Natural killer cell treated with Interleukin-12 subunit alpha and Interleukin-12 subunit beta and Interleukin-15 and Interleukin-18, amount 100 ng/mL, for 72 hours (primary cell): Measurements from ENCODE around the gene ITGA8. TPM values are rescaled to one million over a fixed set of nuclear protein-coding genes. Genes with fewer than 3 reads are reported as not detected.
"Not testable (repeated sequence)": the region's sequence is repeated elsewhere in the genome, so short reads cannot be mapped to it uniquely, and the experiment has no call there.

Experiments used
- ATAC-seq, 2 donors: fragments of 150-1000 bp; cut with Tn5 transposase in 1 of 2; sonication (Bioruptor Pico), chemical (Tn5 transposase) in 1 of 2; 2 replicates each; pipeline ENCODE4 v1.10.0; 2021
- DNase-seq: peaks from one replicate; pipeline ENCODE4 v3.0.0; 2022; ENCODE audit warnings: low spot score
- H3K27ac Mint-ChIP-seq, 2 donors: 1 replicate in 1 of 2; 2 replicates in 1 of 2; pipeline ENCODE4 v1.8.0; 2022; ENCODE audit warnings: mixed read lengths in 2 of 2, mild to moderate bottlenecking in 1 of 2, moderate library complexity in 1 of 2
- H3K27me3 Mint-ChIP-seq, 2 donors: 1 replicate in 1 of 2; 2 replicates in 1 of 2; pipeline ENCODE4 v1.8.0; 2022; ENCODE audit warnings: mixed read lengths in 2 of 2
- H3K36me3 Mint-ChIP-seq: one replicate; pipeline ENCODE4 v1.8.0; 2022; ENCODE audit warnings: mixed read lengths
- H3K4me1 Mint-ChIP-seq, 2 donors: 1 replicate in 1 of 2; 2 replicates in 1 of 2; pipeline ENCODE4 v1.8.0; 2022; ENCODE audit warnings: low read depth in 2 of 2, mixed read lengths in 2 of 2, mild to moderate bottlenecking in 1 of 2
- H3K4me3 Mint-ChIP-seq: one replicate; pipeline ENCODE4 v1.8.0; 2022; ENCODE audit warnings: mixed read lengths
- H3K9me3 Mint-ChIP-seq: 2 replicates; pipeline ENCODE4 v1.8.0; 2022; ENCODE audit warnings: mixed read lengths
- total RNA-seq, 2 donors: library from RNA; stranded (reverse); gene quantifications; one replicate each; pipeline ENCODE4 v1.2.3, GENCODE V29; 2022

ITGA8 gene
- total RNA-seq, 2 donors from 2014 or later = not detected

DNA sequence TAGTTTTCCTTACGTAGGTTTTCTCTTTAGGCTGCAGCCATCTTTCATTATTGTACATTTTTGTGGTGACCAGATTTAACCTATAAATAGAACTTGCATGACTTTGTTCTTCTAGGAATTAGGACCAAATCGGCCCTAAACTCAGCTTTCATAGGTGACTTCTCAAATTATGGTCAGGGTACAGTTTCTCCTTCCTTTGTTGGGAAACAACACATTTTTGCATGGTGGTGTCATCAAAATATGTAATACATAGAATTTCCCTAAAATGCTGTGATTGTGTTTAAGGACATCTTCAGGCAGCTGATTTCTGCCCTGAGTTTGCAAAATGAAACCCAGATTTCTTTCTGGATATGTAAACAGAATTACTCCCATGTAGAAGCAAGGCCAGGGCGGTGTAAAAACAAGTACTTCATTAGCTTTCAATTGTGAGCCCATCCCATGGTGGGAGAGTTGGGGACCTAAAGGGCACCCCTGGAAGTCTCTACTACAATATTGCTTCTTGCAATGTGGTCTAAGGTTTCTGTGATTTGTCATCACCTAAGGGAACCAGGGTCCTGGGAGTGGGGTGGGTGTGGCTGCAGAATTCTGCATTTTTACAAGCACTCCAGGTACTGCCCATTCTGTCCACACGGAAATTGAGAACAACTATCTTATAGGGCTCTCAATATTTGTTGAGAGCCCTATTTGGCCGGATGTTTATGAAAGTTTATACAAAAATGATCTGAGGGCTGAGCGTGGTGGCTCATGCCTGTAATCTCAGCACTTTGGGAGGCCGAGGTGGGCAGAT lies 227.7 kb downstream of the ITGA8 start:
- H3K27me3 Mint-ChIP-seq = peaks cover 6 to 8% of the 10 kb centered on the region in 2 donors
- no peak overlapping the region for H3K4me3 Mint-ChIP-seq
- no peak overlapping the region for H3K27ac Mint-ChIP-seq
- ATAC-seq (no peak), DNase-seq (no peak)
- H3K4me1 Mint-ChIP-seq = no peaks in the 10 kb centered on the region
- no peaks in the 10 kb centered on the region for H3K9me3 Mint-ChIP-seq
- H3K36me3 Mint-ChIP-seq = no peaks in the 10 kb centered on the region

DNA sequence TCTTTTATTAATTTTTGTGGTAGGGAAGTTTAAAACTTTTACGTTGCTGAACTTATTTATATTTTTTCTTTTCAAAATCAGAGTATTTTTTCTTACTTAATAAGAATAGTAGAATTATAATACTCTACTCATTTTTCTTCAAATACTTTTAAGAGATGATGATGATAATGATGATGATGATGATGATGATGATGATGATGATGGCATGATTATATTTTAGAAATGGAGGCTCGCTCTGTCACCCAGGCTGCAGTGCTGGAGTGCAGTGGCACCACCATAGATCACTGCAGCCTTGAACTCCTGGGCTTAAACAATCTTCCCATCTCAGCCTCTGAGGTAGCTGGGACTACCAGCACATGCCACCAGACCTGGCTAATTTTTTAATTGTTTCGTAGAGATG lies 230.3 kb downstream of the ITGA8 start:
- no peaks in the 10 kb centered on the region for H3K9me3 Mint-ChIP-seq
- no peaks in the 10 kb centered on the region for H3K36me3 Mint-ChIP-seq
- peaks cover 3 to 14% of the 10 kb centered on the region in 2 donors for H3K27me3 Mint-ChIP-seq
- no peak overlapping the region for H3K27ac Mint-ChIP-seq
- H3K4me3 Mint-ChIP-seq = no peak overlapping the region
- ATAC-seq (no peak), DNase-seq (no peak)
- H3K4me1 Mint-ChIP-seq = no peaks in the 10 kb centered on the region

GRCh38 chr10:15487376-15487775 lies 232.3 kb downstream of the ITGA8 start:
- Mint-ChIP-seq H3K27ac (no peak overlapping the region), H3K4me1 (no peaks in the 10 kb centered on the region), H3K9me3 (no peaks in the 10 kb centered on the region), H3K4me3 (no peak overlapping the region), H3K27me3 (peaks cover 6 to 14% of the 10 kb centered on the region in 2 donors), H3K36me3 (no peaks in the 10 kb centered on the region)
- DNase-seq (no peak), ATAC-seq (no peak)

- Mint-ChIP-seq H3K27ac (no peak overlapping the region), H3K27me3 (peaks cover 6 to 9% of the 10 kb centered on the region in 2 donors), H3K4me3 (no peak overlapping the region), H3K9me3 (no peaks in the 10 kb centered on the region), H3K4me1 (no peaks in the 10 kb centered on the region), H3K36me3 (no peaks in the 10 kb centered on the region)
- no peak for ATAC-seq
- DNase-seq = no peak
Observed at GRCh38 chr10:15486404-15486803, 233.3 kb downstream of the ITGA8 start.

DNA sequence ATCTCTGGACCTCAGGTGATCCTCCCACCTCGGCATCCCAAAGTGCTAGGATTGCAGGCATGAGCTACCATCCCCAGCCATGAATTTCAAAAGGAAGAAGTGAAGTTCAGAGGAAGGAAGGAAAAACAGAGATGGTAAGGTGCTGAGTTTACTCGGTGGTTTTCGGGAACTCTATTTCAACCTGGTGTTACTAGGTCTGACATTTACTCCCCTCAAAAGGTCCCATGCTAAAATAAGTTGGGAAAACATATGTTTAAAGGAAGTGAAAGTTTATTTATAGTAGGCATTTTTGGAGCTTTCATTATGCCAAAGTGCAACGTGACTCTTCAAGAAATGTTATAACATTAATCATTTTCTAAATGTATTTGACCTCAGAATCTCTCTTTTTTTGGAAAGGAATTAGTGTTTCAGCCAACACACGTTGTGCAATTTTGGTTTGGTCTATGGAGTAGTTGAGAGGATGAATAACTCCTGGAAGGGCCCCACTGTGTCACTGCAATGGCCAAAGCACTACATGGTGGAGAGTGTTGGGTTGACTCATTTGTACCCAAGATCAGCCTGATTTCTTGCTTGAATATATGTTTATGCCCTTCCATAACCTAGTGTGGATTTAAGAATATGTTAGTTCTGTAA lies 233.9 kb downstream of the ITGA8 start:
- peaks cover 6% of the 10 kb centered on the region in 2 donors for H3K27me3 Mint-ChIP-seq
- no peak for ATAC-seq
- H3K27ac Mint-ChIP-seq = no peak overlapping the region
- H3K4me3 Mint-ChIP-seq = no peak overlapping the region
- DNase-seq = no peak
- H3K36me3 Mint-ChIP-seq = no peaks in the 10 kb centered on the region
- H3K4me1 Mint-ChIP-seq = no peaks in the 10 kb centered on the region
- H3K9me3 Mint-ChIP-seq = no peaks in the 10 kb centered on the region

DNA sequence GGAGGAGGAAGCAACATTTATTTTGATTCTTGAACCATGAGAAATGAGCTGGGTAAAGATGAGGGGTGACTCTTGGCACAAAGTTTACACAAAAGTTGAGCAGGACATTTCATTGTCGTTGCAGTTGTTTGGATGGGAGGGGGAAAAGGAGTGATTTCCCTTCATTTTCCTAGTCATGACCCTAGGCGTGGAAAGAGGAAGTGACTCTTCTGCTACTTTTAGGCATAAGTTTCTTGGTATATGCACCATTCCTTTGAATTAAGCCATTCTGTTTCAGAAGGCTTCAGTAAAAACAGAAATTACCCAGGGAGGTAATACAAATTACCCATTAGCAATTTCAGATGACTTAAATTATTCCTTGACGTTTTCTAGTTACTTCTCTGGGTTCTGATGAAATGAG lies 234.7 kb downstream of the ITGA8 start:
- ATAC-seq (no peak), DNase-seq (no peak)
- H3K27ac Mint-ChIP-seq = no peak overlapping the region
- H3K4me1 Mint-ChIP-seq = no peaks in the 10 kb centered on the region
- peaks cover 6 to 8% of the 10 kb centered on the region in 2 donors for H3K27me3 Mint-ChIP-seq
- H3K9me3 Mint-ChIP-seq = no peaks in the 10 kb centered on the region
- no peaks in the 10 kb centered on the region for H3K36me3 Mint-ChIP-seq
- no peak overlapping the region for H3K4me3 Mint-ChIP-seq

- H3K27me3 Mint-ChIP-seq = peaks cover 6 to 11% of the 10 kb centered on the region in 2 donors
- no peak for DNase-seq
- no peaks in the 10 kb centered on the region for H3K9me3 Mint-ChIP-seq
- no peaks in the 10 kb centered on the region for H3K4me1 Mint-ChIP-seq
- no peak overlapping the region for H3K27ac Mint-ChIP-seq
- H3K36me3 Mint-ChIP-seq = no peaks in the 10 kb centered on the region
- ATAC-seq = no peak
- no peak overlapping the region for H3K4me3 Mint-ChIP-seq
Observed at GRCh38 chr10:15484128-15484527, 235.6 kb downstream of the ITGA8 start.

DNA sequence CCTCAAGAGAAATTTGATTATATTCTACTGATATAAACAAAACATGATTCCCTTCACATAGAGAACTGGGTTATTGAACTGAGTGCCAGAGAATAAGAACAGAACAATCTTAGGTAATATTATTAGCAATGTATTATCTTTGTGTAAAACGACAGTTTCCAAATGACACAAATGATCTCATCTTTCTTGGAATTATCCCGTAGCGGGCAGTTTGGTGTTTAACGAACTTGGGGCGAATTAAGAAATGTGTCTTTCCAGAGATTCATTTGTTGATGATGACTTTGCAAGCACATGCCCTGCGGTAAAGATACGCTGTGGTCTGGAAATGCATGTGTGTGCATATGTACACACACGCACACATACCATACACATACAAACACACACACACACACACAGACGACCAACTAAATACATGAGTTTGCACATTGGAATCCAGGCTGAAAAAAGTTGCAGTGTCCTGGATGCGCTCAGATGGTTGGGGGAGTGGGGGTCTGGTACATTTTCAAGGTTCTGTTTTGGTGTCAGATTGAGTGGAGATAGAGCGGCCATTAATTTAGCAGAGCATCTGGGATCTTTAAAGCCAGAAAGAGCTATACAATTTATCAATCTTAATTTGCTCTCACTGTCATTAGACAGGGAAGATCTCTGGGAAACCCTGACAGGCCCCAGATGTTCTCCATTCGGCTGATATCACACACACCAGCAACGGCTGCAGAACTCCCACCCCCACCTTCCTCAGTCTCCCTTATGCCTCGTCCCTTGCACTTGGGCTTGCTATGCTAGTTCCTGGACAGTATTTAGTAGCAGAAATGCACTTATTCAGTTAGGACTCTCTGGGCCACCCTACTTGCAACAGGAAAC lies 236.3 kb downstream of the ITGA8 start:
- no peak for ATAC-seq
- Mint-ChIP-seq H3K27me3 (peaks cover 6 to 8% of the 10 kb centered on the region in 2 donors), H3K27ac (no peak overlapping the region), H3K36me3 (no peaks in the 10 kb centered on the region), H3K4me1 (no peaks in the 10 kb centered on the region), H3K9me3 (no peaks in the 10 kb centered on the region), H3K4me3 (no peak overlapping the region)
- DNase-seq = no peak

DNA sequence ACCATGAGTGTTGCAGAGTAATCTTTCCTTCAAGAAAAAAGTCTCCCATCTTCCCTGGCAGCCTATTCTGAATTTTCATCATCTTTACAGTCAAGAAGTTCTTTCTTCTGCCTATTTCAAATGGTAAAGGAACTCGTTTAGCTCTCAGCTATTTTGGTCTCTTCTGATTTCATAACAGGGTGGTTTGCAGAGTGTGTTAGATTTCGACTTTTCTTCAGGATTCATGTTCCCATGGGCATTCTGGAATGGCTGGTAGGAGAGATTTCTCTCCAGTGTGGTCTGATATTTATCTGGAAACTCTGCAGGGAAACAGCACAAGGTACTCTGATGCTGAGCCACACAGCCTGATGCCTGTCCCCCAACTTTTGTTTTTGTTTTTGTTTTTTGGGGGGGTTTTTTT lies 237.6 kb downstream of the ITGA8 start:
- ATAC-seq (no peak), DNase-seq (no peak)
- Mint-ChIP-seq H3K9me3 (no peaks in the 10 kb centered on the region), H3K4me3 (no peak overlapping the region), H3K4me1 (no peaks in the 10 kb centered on the region), H3K36me3 (no peaks in the 10 kb centered on the region), H3K27me3 (peaks cover 11 to 13% of the 10 kb centered on the region in 2 donors), H3K27ac (no peak overlapping the region)

DNA sequence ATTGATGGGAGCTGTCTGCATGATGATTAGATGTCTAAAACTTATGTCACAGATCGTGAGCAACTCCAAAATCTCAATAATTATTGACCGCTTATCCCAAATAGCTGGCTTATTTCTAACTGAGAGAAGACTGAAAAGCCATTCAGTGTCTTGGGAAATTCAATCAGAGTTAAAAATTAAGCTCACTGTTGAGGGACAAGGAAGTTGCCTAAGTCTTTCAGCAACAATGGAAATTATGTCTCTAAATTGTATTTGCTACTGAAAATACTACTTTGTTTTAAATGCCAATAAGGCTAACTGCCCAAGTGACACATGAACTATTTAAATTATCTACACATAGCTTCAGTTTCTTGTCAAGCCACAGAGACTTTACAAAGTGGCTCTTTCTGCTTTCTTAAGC lies 240.8 kb downstream of the ITGA8 start:
- no peaks in the 10 kb centered on the region for H3K36me3 Mint-ChIP-seq
- H3K4me3 Mint-ChIP-seq = no peak overlapping the region
- no peaks in the 10 kb centered on the region for H3K9me3 Mint-ChIP-seq
- no peak for DNase-seq
- ATAC-seq = no peak
- no peak overlapping the region for H3K27ac Mint-ChIP-seq
- no peaks in the 10 kb centered on the region for H3K4me1 Mint-ChIP-seq
- peaks cover 8 to 15% of the 10 kb centered on the region in 2 donors for H3K27me3 Mint-ChIP-seq

GRCh38 chr10:15478429-15478828 lies 241.3 kb downstream of the ITGA8 start:
- ATAC-seq = no peak
- no peaks in the 10 kb centered on the region for H3K36me3 Mint-ChIP-seq
- H3K27ac Mint-ChIP-seq = no peak overlapping the region
- H3K4me1 Mint-ChIP-seq = no peaks in the 10 kb centered on the region
- peaks cover 11 to 16% of the 10 kb centered on the region in 2 donors for H3K27me3 Mint-ChIP-seq
- H3K4me3 Mint-ChIP-seq = no peak overlapping the region
- no peak for DNase-seq
- H3K9me3 Mint-ChIP-seq = no peaks in the 10 kb centered on the region

DNA sequence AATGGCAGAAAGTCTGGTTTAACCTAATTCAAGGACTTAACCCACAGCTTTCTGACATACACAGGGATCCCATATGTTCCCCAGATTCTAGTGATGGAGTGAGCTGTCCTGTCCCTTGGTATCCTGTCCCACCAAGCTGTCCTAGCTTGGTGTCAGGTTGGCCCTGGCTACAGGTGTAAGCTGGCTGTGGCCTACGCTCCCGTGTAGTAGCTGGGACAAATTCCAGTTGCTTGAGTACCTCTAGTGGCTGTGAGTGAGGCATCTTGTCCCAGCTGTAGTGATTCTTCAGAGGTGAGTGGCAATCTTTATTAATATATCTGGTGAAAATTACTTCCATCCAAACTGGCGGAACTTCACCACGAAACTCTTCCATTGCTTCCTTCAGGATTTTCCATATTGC lies 243.4 kb downstream of the ITGA8 start:
- ATAC-seq (no peak), DNase-seq (no peak)
- no peak overlapping the region for H3K4me3 Mint-ChIP-seq
- peaks cover 18 to 22% of the 10 kb centered on the region in 2 donors for H3K27me3 Mint-ChIP-seq
- H3K9me3 Mint-ChIP-seq = no peaks in the 10 kb centered on the region
- H3K27ac Mint-ChIP-seq = no peak overlapping the region
- no peaks in the 10 kb centered on the region for H3K4me1 Mint-ChIP-seq
- no peaks in the 10 kb centered on the region for H3K36me3 Mint-ChIP-seq

GRCh38 chr10:15475439-15475838 lies 244.3 kb downstream of the ITGA8 start:
- not testable (repeated sequence) for H3K27ac Mint-ChIP-seq, H3K9me3 Mint-ChIP-seq, DNase-seq, H3K36me3 Mint-ChIP-seq, H3K4me3 Mint-ChIP-seq, H3K4me1 Mint-ChIP-seq, ATAC-seq
- H3K27me3 Mint-ChIP-seq = peaks cover 21 to 30% of the 10 kb centered on the region in 2 donors

DNA sequence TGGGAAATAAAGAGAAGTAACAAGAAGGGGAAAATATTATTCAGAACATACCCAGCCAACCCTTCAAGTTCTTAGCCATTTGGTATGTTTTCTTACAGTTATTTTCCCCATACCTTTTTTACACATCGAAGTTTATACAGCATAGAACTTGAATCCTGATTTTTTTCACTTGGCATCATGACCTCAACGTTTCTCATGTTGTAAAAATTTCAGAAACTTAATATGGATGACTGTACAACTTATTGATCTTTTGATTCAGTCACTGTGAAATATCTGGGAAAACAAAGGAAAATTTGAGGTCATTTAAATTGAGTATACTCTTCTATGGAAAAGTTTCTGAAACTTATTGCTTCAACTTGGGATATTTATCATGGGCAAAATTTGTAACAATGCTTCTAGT lies 245.1 kb downstream of the ITGA8 start:
- ATAC-seq (no peak), DNase-seq (no peak)
- Mint-ChIP-seq H3K9me3 (no peaks in the 10 kb centered on the region), H3K27ac (no peak overlapping the region), H3K36me3 (no peaks in the 10 kb centered on the region), H3K4me3 (no peak overlapping the region), H3K4me1 (no peaks in the 10 kb centered on the region), H3K27me3 (peaks cover 18 to 31% of the 10 kb centered on the region in 2 donors)
